Globus pallidus (tissue), 1 donor: ENCODE data around the gene TECPR1.

Experiments
- DNase-seq: peaks from one replicate; pipeline ENCODE4 v3.0.0-alpha.2; 2015; ENCODE audit warnings: low spot score

The TECPR1 gene

DNA sequence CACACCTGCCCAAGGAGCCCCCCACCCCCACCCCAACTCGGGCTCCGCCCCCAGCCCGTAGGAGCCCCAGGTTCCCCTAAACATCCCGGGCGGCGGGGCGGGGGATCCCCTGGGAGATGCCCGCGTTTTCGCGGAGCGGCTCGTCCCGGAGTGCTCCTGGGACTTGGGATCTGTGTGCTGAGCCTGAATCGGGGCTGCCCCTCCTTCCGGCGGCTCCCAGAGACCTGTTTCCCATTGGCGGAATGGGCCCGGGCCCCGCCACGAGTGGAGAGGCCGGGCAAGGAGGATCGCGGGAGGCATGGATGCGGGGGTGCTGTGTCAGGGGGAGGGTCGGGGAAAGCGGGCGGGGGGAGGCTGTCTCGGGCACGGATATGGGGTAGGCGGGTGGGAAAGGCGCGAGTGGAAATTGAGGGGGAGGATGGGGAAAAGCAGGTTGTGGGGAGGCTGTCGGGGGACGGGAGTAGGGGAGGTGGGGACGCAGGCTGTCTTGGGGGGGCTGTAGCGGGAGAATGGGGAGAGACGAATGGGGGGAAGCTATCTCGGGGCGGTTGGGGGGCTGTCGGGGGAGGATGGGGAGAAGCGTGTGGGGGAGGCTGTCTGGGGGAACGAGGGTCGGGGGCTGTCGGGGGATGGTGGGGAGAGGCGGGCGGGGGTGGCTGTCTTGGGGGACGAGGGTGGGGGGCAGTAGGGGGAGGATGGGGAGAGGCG, 41.4 kb downstream of the TECPR1 start:
- no peak for DNase-seq

DNA sequence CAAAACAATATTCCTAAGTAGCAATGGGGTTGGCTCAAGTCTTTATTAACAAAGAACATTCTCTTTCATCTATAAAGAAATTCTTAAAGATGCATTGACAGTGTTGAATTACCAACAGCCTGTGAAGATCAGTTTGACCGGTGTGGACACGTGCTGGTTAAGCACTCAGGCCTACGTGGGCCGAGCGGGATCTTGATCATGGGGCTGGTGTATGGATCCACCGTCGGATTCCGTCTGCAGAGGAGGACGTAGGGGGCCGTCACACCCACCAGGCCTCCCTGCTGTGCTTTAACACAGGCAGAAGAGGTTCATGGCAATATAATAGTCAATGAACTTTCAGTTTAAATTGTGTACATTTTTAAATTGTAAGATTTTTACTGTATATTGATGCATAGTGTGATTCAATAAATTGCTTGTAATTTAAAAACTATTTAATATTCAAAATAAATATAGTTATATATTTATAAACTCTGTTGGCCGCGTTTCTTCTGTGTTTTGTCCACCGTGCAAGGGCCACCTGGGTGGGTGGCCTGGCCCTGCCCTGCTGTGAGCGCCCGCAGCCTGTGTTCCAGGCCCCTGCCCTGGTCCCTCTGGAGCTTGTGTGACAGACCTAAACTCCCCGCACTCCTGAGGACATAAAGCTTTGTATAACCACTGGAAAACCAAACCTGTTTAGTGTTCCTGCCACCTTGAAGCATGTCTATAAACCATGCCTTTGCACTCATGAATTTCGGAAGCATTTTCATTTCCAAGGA, 42.7 kb downstream of the TECPR1 start:
- no peak for DNase-seq

- no peak for DNase-seq
These were observed 45.3 kb downstream of the TECPR1 start for GRCh38 chr7:98206451-98207330.

DNA sequence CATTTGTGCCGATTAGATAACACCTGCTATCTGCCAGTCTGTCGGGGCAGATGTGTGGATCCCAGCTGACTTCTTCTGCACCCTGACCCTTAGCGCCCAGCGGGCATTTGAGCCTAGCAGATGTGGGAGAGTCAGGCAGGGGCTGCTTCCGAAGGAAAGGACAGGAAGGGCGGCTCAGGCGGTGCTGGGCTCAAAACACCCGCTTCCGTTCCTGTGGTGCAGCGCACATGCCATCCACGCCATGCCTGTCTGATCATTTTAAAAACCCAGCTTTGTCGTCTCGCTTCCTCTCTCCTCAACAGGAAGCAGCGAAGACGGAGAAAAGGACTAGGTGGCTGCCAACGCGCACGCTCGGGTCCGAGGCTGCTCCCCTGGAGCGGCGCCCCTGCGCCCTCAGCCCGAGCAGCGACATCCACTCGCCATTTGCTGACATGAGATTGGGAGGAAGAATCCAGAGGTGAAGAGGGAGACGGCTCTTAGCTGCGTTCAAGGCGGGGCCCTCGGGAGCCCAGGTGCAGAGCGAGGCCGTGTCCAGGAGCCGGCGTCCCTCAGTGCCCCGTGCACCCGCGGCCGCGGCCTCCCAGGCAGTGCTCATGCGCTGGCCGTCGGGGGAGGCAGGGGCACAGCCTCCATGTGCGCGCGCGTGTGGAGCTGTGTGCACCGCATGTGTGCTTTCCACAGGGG, 46.7 kb downstream of the TECPR1 start:
- DNase-seq = no peak

- no peak for DNase-seq
These were observed 47.4 kb downstream of the TECPR1 start for GRCh38 chr7:98204670-98205069.

GRCh38 chr7:98203964-98204605, 47.9 kb downstream of the TECPR1 start:
- DNase-seq = no peak

DNA sequence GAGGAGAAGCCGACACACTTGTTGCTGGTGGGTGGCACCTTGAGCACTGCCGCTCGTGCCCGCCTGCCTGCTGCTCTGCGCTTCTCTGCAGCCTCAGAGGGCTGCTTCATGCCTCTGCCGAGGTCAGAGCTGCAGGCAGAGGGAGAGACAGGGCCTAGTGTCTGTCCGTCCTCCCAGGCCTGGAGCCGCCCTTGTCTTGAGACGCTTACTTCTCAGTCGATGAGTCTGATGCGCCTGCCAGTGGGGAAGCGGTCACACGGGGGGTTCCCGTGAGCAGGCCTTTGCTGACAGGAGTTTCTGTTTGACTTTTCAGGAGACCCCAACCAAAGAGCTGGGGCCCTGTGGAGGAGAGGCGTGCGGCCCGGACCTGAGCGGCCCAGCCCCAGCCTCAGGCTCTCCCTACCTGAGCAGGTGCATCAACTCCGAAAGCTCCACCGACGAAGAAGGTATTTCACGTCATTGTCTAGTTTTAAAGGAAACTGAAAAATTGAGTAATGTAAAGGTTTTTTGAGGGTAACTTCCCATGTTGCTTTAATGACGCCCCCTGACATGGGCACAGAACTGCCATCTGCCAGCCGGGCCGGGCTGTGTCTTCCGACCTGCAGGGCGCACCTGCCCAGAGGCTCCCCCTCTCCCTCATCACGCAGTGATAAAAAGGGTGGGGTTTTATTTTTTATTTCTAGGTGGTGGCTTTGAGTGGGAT, 48.6 kb downstream of the TECPR1 start:
- DNase-seq = no peak

DNA sequence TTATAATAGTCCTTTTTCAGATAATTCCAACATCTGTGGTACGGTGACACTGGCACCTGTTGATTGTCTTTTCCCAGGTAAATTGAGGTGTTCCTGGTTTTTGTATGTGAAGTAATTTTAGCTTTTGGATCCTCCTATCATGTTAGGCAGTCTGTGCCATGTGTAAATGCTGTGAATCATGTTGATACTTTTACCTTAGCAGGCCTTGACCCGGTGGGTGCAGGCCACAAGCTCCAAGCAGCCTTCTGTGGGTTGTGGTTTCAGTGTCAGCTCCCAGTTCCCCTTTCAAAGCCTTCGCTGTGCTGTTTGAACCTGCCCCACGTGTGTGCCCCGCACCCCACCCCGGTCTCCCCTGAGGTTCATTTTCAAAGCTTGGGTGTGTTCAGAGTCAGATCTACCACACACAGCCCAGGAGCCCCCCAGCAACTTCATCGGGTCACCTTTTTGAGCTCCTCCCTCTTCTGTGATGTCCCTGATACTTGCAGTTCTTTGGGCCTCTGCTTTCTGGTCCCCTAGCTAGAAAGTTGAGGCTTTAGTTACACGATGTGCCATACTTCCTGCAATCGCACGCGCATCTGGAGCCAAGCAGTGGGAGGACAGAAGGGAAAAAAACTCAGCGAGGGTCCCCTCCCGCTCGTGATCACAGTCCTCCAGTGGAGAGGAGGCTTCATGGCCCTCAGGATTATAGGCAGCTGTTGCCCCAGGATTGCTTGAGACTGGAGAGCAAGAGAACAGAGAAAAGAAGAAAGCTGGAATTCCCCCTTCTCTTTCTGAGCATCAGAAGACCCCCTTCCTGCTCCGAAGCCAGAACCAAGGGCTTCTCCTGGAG, 49.5 kb downstream of the TECPR1 start:
- no peak for DNase-seq

DNA sequence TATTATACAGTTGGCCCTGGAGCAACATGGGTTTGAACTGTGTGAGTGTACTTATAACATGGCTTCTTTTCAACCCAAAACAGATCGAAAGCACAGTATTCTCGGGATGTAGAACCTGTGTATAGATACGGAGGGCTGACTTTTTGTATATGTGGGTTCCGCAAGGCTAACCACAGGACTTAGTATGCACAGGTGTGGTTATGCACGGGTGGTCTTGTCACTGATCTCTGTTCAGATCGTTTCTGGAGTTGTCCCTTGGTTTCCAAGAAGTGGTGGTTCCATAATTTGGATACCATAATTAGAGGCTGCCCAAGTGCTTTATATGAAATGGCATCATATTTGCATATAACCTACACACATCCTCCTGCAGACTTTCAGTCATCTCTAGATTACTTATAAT, 51.7 kb downstream of the TECPR1 start:
- DNase-seq = no peak

- DNase-seq = no peak
These were observed 52.9 kb downstream of the TECPR1 start for GRCh38 chr7:98199131-98199530.

DNA sequence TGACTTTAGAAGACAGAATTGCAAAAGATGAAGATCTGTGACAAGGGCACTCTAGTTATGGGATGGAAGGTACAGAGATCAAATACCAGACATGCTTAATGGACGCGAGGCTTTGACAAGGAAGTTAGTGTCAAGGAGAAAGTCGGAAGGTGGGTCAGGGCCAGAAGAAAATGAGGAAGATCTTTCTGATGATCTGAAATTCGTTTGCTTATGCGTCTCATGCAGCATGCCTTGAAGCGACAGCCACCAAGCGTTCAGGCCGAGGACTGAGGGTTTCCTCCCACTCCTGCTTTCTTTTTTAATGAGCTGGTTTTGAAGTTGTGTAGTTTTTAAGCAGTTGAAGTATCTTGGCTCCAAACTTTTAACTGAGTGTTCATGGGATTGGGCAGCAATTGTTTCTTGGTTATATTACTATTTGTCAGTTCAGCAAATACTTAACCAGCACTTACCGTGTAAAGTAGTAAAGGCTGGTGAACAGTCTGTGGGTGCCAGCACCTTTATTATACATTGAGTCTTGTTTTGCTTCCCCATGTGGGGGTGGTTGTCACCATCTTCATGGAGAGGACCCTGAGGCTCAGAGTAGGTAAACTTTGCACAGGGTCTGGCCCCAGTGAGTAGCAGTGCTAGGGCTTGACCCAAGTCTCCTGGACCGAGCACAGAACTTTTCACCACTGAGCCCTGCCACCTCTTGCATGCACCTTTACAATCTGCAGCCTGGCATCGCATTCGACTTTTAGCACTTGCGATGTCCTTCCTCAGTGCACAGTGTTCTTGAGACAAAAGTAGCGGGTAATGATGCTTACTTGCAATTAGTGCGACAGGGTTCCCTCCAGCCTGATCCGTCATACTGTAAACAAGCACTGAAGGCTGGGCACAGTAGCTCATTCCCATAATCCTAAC, 55.1 kb downstream of the TECPR1 start:
- DNase-seq = no peak

GRCh38 chr7:98194672-98195457, 57.2 kb downstream of the TECPR1 start:
- peak; percentile 24 for DNase-seq

- DNase-seq = no peak
These were observed 57.8 kb downstream of the TECPR1 start for GRCh38 chr7:98194186-98194585.

DNA sequence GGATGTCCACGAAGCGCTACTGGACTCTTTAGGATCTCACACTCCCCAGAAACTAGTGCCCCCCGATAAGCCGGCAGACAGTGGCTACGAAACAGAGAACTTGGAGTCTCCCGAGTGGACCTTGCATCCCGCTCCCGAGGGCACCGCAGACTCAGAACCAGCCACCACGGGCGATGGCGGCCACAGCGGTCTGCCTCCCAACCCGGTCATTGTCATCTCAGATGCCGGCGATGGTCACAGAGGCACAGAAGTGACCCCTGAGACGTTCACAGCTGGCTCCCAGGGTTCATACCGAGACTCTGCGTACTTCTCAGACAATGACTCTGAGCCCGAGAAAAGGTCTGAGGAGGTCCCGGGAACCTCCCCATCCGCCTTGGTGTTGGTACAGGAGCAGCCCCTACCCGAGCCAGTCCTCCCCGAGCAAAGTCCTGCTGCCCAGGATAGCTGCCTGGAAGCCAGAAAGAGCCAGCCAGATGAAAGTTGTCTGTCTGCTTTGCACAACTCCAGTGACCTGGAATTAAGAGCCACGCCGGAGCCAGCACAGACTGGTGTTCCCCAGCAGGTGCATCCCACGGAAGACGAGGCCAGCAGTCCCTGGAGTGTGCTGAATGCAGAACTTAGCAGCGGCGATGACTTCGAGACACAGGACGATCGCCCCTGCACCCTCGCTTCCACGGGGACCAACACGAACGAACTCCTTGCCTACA, 58.4 kb downstream of the TECPR1 start:
- no peak for DNase-seq

- DNase-seq = no peak
These were observed 59.1 kb downstream of the TECPR1 start for GRCh38 chr7:98192781-98193457.

- DNase-seq = no peak
These were observed 60.2 kb downstream of the TECPR1 start for GRCh38 chr7:98191668-98192431.
